Activated naive CD4-positive, alpha-beta T cell treated with anti-CD3 and anti-CD28 coated beads, Interleukin-2, amount 50 U/mL, for 24 hours (primary cell): Measurements from ENCODE around the gene C4B.
"Not testable (repeated sequence)": the region's sequence is repeated elsewhere in the genome, so short reads cannot be mapped to it uniquely, and the experiment has no call there.

ENCODE experiments used
- H3K27ac Mint-ChIP-seq: one replicate; pipeline ENCODE4 v1.8.0; 2021; ENCODE audit warnings: mild to moderate bottlenecking, mixed read lengths
- H3K27me3 Mint-ChIP-seq: one replicate; pipeline ENCODE4 v1.8.0; 2021; ENCODE audit warnings: mixed read lengths
- H3K36me3 Mint-ChIP-seq: one replicate; pipeline ENCODE4 v1.8.0; 2021; ENCODE audit warnings: mixed read lengths
- H3K4me1 Mint-ChIP-seq: one replicate; pipeline ENCODE4 v1.8.0; 2021; ENCODE audit warnings: mixed read lengths
- H3K4me3 Mint-ChIP-seq: one replicate; pipeline ENCODE4 v1.8.0; 2021; ENCODE audit warnings: mild to moderate bottlenecking, mixed read lengths
- H3K9me3 Mint-ChIP-seq: one replicate; pipeline ENCODE4 v1.8.0; 2021; ENCODE audit warnings: mixed read lengths

Gene C4B

GRCh38 chr6:32014547-32014946, at the start of gene C4B:
TSS of gene C4B (plus strand) at chr6:32014795. CDS start at chr6:32014846, 51 bp downstream.
- not testable (repeated sequence) for H3K4me3 Mint-ChIP-seq, H3K36me3 Mint-ChIP-seq, H3K27ac Mint-ChIP-seq, H3K4me1 Mint-ChIP-seq, H3K27me3 Mint-ChIP-seq, H3K9me3 Mint-ChIP-seq

DNA sequence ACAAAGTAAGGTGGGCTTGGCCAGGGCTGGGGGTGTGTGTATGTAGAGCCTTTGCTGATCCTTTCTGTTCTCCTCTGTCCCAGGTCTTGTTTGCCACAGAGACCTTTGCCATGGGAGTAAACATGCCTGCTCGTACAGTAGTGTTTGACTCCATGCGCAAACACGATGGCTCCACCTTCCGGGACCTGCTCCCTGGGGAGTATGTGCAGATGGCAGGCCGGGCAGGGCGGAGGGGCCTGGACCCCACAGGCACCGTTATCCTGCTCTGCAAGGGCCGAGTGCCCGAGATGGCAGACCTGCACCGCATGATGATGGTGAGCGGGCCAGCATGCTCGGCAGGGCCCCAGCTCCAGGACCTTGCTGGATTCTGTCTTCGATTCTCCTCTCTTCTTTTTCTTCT, 48.9 kb upstream of the C4B start:
- no peaks in the 10 kb centered on the region for H3K27me3 Mint-ChIP-seq
- H3K4me3 Mint-ChIP-seq, result no peak overlapping the region
- H3K36me3 Mint-ChIP-seq, result peaks cover 20% of the 10 kb centered on the region
- H3K9me3 Mint-ChIP-seq, result no peaks in the 10 kb centered on the region
- H3K4me1 Mint-ChIP-seq, result peaks cover 27% of the 10 kb centered on the region
- no peak overlapping the region for H3K27ac Mint-ChIP-seq

GRCh38 chr6:31966506-31966905, 48.1 kb upstream of the C4B start:
- Mint-ChIP-seq H3K4me1 (peaks cover 30% of the 10 kb centered on the region), H3K36me3 (peaks cover 18% of the 10 kb centered on the region), H3K9me3 (no peaks in the 10 kb centered on the region), H3K4me3 (no peak overlapping the region), H3K27ac (no peak overlapping the region), H3K27me3 (no peaks in the 10 kb centered on the region)

GRCh38 chr6:31966997-31967925, 47.3 kb upstream of the C4B start:
- Mint-ChIP-seq H3K4me1 (peaks cover 29% of the 10 kb centered on the region), H3K4me3 (no peak overlapping the region), H3K36me3 (peaks cover 13% of the 10 kb centered on the region), H3K27ac (no peak overlapping the region), H3K27me3 (no peaks in the 10 kb centered on the region), H3K9me3 (no peaks in the 10 kb centered on the region)

DNA sequence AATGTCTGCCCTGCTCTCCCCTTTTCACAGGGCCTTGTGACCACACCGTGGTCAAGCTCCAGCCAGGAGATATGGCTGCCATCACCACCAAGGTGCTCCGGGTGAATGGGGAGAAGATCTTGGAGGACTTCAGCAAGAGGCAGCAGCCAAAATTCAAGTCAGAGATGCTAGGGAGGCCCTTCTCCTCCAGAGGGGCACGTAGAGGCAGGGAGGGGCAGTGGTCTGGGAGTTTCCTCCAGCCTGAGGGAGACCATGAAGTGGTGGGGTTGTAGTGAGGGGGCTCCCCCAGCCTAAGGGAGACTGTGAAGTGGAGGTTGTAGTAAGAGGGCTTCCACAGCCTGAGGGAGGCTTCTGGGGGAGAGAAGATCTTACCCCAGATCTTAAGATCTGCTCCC, 46.7 kb upstream of the C4B start:
- no peak overlapping the region for H3K4me3 Mint-ChIP-seq
- no peaks in the 10 kb centered on the region for H3K27me3 Mint-ChIP-seq
- H3K27ac Mint-ChIP-seq, result peak overlapping the region; percentile 55

GRCh38 chr6:31968326-31968725, 46.3 kb upstream of the C4B start:
- H3K27ac Mint-ChIP-seq, result peak overlapping the region; percentile 46
- H3K27me3 Mint-ChIP-seq, result no peaks in the 10 kb centered on the region
- no peaks in the 10 kb centered on the region for H3K9me3 Mint-ChIP-seq
- H3K36me3 Mint-ChIP-seq, result peaks cover 9% of the 10 kb centered on the region
- H3K4me1 Mint-ChIP-seq, result peaks cover 33% of the 10 kb centered on the region
- no peak overlapping the region for H3K4me3 Mint-ChIP-seq

More for the DNA sequence above, 46.7 kb upstream of the C4B start:
- H3K4me1 Mint-ChIP-seq, result peaks cover 29% of the 10 kb centered on the region
- no peaks in the 10 kb centered on the region for H3K9me3 Mint-ChIP-seq
- peaks cover 11% of the 10 kb centered on the region for H3K36me3 Mint-ChIP-seq

DNA sequence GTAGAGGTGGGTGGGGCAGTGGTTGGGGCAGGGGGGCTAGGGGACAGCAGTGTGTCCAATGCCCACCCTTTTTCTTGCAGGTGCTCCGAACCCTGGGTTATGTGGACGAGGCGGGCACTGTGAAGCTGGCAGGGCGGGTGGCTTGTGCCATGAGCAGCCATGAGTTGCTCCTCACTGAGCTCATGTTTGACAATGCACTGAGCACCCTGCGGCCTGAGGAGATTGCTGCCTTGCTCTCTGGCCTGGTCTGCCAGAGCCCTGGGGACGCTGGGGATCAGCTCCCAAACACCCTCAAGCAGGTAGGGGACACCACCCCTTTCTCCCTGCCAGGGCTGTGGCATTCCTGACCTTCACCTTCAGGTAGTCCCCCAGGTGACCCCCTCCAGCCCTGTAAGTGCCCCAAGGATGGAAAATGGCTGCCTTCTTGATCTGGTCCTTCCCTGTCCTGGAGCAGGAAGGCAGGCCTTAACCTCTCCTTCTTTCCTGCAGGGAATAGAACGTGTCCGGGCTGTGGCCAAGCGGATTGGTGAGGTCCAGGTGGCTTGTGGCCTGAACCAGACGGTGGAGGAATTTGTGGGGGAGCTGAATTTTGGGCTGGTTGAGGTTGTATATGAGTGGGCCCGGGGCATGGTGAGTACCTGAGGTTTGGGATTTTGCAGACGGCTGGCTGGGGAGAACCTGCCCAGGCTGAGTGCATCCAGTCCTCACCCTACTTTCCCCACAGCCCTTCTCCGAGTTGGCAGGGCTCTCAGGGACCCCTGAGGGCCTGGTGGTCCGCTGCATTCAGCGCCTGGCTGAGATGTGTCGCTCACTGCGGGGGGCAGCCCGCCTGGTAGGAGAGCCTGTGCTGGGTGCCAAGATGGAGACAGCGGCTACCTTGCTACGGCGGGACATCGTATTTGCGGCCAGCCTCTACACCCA, 45.5 kb upstream of the C4B start:
- no peak overlapping the region for H3K4me3 Mint-ChIP-seq
- H3K27ac Mint-ChIP-seq, result no peak overlapping the region
- H3K36me3 Mint-ChIP-seq, result peaks cover 9% of the 10 kb centered on the region
- no peaks in the 10 kb centered on the region for H3K9me3 Mint-ChIP-seq
- no peaks in the 10 kb centered on the region for H3K27me3 Mint-ChIP-seq
- peaks cover 40% of the 10 kb centered on the region for H3K4me1 Mint-ChIP-seq

GRCh38 chr6:31969712-31970603, 44.6 kb upstream of the C4B start:
- Mint-ChIP-seq H3K27me3 (no peaks in the 10 kb centered on the region), H3K4me3 (peak overlapping the region; percentile 74), H3K36me3 (peaks cover 11% of the 10 kb centered on the region), H3K4me1 (peaks cover 47% of the 10 kb centered on the region), H3K27ac (peak overlapping the region; percentile 92), H3K9me3 (no peaks in the 10 kb centered on the region)

GRCh38 chr6:31970604-31971271, 43.9 kb upstream of the C4B start:
- H3K27ac Mint-ChIP-seq, result peak overlapping the region; percentile 99
- peaks cover 9% of the 10 kb centered on the region for H3K36me3 Mint-ChIP-seq
- peaks cover 47% of the 10 kb centered on the region for H3K4me1 Mint-ChIP-seq
- H3K4me3 Mint-ChIP-seq, result peak overlapping the region; percentile 84
- no peaks in the 10 kb centered on the region for H3K27me3 Mint-ChIP-seq
- no peaks in the 10 kb centered on the region for H3K9me3 Mint-ChIP-seq

DNA sequence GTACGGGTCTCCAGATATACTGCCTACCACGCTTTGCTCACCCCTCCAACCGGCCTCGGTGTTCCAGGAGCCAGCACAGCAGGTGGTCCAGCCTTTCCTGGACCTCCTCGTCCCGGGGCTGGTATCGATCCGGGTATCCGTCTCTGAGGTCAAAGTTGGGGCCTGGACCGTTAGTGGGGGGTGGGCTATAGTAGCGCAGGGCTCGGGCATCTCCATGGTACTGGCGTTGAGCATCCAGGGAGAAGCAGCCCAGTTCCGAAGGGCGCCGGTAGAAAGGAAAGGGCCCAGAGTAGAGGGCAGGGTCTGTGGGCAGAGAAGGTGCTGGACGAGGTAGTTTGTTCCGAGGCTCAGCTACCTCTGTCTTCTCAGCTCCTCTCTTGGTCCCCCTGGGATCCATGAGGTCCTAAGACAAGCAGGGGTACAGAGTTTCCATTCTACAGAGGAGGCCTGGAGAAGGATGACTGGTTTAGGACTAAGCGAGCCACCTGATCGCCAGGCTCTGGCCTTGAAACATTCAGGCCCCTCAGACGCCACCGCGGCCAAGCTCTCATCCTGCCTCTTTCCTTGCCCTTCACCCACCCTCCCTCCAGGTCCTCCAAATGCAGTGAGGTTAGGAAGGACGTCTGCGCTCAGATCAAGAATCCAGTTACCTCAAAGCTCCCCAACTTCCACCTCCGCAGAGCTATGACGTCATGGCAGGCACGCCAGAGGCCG, 43.2 kb upstream of the C4B start:
- Mint-ChIP-seq H3K4me3 (peak overlapping the region; percentile 84), H3K27me3 (no peaks in the 10 kb centered on the region), H3K36me3 (peaks cover 9% of the 10 kb centered on the region), H3K4me1 (peaks cover 47% of the 10 kb centered on the region), H3K9me3 (no peaks in the 10 kb centered on the region), H3K27ac (peak overlapping the region; percentile 99)

DNA sequence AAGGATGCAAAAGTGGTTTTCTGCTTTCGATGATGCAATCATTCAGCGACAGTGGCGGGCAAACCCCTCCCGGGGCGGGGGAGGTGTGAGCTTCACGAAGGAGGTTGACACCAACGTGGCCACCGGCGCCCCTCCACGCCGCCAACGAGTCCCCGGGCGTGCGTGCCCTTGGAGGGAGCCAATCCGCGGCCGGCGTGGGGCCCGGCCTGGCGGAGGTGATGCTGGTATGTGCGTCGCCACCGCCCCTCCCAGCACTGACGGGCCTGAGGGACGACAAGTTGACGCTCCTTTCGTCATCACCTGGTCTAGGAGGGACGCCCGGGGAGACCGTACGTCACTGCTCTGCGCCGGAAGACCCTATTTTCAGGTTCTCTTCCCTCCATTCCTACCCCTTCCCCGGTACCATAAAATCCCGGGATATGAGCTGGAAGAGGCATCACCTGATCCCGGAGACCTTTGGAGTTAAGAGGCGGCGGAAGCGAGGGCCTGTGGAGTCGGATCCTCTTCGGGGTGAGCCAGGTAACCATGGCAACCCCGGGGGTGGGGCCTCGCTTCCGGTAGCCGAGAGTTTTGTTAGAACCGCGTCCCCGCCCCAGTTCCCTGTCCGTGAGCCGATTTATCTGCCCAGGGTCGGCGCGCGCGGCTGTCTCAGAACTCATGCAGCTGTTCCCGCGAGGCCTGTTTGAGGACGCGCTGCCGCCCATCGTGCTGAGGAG, 42.4 kb upstream of the C4B start, which contains the start of gene DXO:
DXO (minus strand) TSS at position 146 of the 716 bp plus-strand sequence. CDS start 463 bp downstream, outside the sequence.
- H3K27me3 Mint-ChIP-seq, result no peaks in the 10 kb centered on the region
- H3K4me3 Mint-ChIP-seq, result peak within 1 kb of the TSS; percentile 84
- no peaks in the 10 kb centered on the region for H3K9me3 Mint-ChIP-seq
- H3K36me3 Mint-ChIP-seq, result peaks cover 9% of the 10 kb centered on the region
- peak within 1 kb of the TSS; percentile 99 for H3K27ac Mint-ChIP-seq
- H3K4me1 Mint-ChIP-seq, result peaks cover 47% of the 10 kb centered on the region

GRCh38 chr6:31972709-31973350, 41.8 kb upstream of the C4B start:
- Mint-ChIP-seq H3K27ac (peak overlapping the region; percentile 99), H3K27me3 (no peaks in the 10 kb centered on the region), H3K9me3 (no peaks in the 10 kb centered on the region), H3K4me1 (peaks cover 47% of the 10 kb centered on the region), H3K36me3 (peaks cover 9% of the 10 kb centered on the region), H3K4me3 (peak overlapping the region; percentile 84)

DNA sequence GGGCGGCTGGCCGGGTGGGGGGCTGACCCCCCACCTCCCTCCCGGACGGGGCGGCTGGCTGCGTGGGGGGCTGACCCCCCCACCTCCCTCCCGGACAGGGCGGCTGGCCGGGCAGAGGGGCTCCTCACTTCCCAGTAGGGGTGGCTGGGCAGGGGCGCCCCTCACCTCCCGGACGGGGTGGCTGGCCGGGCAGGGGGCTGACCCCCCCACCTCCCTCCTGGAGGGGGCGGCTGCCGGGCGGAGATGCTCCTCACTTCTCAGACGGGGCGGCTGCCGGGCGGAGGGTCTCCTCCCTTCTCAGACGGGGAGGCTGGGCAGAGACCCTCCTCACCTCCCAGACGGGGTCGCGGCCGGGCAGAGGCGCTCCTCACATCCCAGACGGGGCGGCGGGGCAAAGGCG, 38.5 kb upstream of the C4B start:
- H3K9me3 Mint-ChIP-seq, H3K36me3 Mint-ChIP-seq, H3K27ac Mint-ChIP-seq, H3K27me3 Mint-ChIP-seq, H3K4me3 Mint-ChIP-seq: not testable (repeated sequence)
- H3K4me1 Mint-ChIP-seq, result peaks cover 45% of the 10 kb centered on the region
